Stimulated activated CD4-positive, alpha-beta T cell treated with anti-CD3 and anti-CD28 coated beads, Interleukin-15, amount 100 ng/mL, for 1 hour (primary cell): ENCODE data around the gene FMNL2.

Source experiments
- DNase-seq, 2 donors: peaks; one replicate each; pipeline ENCODE4 v3.0.0-alpha.2; 2020; ENCODE audit warnings: low read depth in 1 of 2, low spot score in 1 of 2

The FMNL2 gene

DNA sequence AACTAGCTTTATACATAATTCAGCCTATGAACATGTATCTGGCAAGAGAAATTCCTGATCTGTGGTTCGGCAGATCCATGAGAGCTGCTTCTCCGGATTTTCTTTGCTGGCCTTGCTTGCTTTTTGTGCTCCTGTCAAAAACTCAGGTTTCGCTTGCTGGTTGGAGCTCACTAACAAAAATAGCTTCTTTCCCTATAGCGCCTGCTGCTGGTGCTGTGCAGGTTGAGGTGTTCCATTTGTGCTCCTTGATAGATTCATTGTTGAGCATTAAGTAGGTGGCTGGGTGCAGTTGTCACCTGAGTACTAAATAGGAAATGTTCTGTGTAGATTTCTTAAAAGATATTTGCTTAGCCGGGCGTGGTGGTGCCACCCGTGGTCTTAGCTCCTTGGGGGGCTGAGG lies 234.2 kb downstream of the FMNL2 start:
- no peak for DNase-seq

GRCh38 chr2:152571048-152571766 lies 236.2 kb downstream of the FMNL2 start:
- no peak for DNase-seq

- DNase-seq = no peak
Observed at GRCh38 chr2:152572031-152572430, 237.1 kb downstream of the FMNL2 start.

- DNase-seq = no peak
Observed at GRCh38 chr2:152573168-152573567, 238.2 kb downstream of the FMNL2 start.

GRCh38 chr2:152577579-152577978 lies 242.6 kb downstream of the FMNL2 start:
- no peak for DNase-seq

DNA sequence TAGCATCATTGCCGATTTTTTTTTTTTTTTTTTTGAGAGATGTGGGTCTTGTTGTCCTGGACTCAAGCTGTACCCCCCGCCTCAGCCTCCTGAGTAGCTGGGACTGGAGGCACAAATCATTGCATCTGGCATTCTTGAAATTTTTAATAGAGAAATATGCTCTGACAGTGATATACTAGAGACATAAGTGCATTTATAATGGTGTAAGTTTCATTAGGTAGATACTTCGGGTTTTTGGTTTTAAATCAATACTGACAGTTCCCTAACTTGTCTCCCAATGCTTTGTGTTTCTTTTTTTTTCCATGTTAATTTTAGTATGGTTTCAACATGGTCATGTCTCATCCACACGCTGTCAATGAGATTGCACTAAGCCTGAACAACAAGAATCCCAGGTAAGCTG lies 243.6 kb downstream of the FMNL2 start:
- no peak for DNase-seq

DNA sequence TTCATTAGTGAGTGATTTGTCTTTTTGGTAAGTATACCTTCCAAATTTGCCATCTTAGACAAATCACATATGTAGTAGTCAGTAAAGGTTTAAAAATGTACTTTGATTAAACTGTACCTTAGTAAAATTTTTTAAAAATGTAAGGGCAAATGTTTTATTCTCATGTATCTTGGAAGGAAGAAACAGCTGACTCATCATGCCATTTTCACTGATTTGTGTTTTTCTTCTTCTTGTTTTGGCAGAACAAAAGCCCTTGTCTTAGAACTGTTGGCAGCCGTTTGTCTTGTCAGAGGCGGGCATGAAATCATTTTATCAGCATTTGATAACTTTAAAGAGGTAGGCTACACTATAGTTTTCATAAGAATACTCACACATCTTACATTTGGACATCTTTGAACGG lies 245.7 kb downstream of the FMNL2 start:
- no peak for DNase-seq

GRCh38 chr2:152581360-152581759 lies 246.4 kb downstream of the FMNL2 start:
- no peak for DNase-seq

GRCh38 chr2:152582081-152582480 lies 247.1 kb downstream of the FMNL2 start:
- no peak for DNase-seq

GRCh38 chr2:152583512-152584229 lies 248.7 kb downstream of the FMNL2 start:
- no peak for DNase-seq

DNA sequence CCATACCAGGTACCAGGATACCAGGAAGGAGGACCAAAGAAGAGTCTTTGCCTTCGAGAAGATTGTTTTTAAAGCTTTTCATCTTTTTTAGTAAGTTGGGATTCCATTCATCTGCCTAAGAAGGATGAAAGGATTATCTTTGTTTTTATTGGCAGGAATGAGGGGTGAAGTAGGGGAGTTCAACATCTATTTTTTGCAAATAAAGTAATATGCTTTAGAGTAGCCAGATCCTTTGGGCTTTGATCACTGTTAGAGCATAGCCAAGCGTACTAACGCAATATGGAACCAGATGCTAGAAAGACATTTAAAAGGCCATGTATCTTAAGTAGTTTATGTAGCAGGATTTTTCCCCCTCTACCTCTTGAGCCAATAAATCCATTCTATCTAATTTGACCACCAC lies 249.3 kb downstream of the FMNL2 start:
- no peak for DNase-seq

DNA sequence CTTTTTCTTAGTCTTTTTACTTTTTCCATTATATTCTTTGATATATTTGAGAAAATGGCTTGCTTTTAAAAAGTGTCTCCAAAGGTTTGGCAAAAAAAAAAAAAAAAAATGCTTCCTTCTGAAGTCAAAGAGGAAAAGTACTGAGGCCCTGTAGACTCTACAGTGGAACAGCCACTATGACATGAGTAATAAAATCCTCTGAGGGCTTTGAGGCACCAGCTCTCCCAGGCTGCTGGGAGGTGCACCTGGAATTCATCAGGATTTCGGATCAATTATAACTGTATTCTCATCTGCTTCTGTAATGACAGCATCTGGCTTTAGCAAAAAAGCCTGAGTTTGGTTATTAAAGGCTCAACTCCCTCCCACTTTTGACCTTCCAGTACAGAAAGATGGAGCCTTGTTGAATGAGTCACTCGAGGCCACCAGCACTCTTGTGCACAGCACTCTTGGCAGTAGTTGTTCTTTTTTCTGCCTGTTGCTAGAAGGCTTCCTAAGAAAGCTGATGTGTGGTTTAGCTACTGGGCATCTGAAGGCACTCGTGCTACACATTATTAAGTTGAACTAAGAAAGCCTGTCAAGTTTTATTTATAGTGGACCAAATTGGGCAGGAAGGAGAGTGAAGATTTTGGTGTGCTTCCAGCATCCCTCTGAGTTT lies 251.0 kb downstream of the FMNL2 start:
- no peak for DNase-seq

- DNase-seq = no peak
Observed at GRCh38 chr2:152587187-152587947, 252.4 kb downstream of the FMNL2 start.

- DNase-seq = no peak
Observed at GRCh38 chr2:152588998-152589397, 254.0 kb downstream of the FMNL2 start.

GRCh38 chr2:152594022-152594766 lies 259.2 kb downstream of the FMNL2 start:
- no peak for DNase-seq

DNA sequence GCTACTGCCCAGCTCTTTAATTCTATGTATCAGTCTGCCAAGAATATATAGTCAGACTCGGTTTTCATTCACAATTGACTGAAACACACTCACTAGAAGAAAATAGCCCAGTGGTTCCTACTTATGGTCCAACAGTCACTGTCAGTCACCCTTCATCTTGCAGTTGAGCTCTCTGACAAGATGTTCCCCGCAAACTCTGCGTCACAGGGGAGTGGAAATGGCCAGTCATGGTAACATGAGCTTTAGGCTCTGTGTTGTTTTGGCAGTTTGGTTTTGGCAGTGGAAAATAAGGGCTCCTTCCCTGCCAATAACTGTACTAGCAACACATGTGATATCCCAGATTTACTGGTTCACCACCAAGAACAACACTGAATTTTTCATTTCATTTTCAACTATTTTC lies 259.8 kb downstream of the FMNL2 start:
- DNase-seq = no peak

DNA sequence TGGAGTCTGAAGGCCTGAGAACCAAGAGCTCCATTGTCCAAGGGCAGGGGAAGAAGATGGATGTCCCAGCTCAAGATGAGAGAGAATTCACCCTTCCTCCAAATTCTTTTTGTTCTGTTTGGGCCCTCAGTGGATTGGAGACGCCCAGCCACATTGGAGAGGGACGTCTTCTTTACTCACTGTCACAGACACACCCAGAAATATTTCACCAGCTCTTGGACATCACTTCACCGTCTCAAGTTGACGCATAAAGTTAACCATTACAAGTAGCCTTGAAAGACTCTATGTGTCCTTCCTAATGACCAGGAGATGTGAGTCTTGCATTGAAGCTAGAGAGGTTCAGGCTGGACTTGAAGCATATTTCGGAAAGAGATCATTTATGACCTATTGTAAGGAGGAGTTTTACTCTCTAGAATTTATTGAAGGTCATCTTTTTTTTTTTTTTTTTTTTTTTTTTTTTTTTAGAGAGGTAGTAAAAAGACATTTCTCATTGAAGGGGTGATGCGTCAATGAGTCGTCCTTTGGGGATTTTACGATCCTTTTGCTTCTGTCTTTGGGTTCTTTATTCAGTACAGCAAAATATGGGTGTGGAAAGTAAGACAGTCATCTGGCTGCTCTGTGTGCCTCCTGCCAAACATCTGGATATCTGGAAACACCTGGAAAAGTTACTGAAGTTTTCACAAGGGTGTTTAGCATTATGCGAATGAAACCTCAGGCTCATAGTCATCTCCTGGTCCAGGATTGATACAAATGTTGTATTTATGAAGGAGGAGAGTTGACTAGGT lies 264.2 kb downstream of the FMNL2 start:
- no peak for DNase-seq

- DNase-seq = no peak
Observed at GRCh38 chr2:152600051-152600657, 265.2 kb downstream of the FMNL2 start.

- DNase-seq = no peak
Observed at GRCh38 chr2:152600697-152601096, 265.7 kb downstream of the FMNL2 start.

DNA sequence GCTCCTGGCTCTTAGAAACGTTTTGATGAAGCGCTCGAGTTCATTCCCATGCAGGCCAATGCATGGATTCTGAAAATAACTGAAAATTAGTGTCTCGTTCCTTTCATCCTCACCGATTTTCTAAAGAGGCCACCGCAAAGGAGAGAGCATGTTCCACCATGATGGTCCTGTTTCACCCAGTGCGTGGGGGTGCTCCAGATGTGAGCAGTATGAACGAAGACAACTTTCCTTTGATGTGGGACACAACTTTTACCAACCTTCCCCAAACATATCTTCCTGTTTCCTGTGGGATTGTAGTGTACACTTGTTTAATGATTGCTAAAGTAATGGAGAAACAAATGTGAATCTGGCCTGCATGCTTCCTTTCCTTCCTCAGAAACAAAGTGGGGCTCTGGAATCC lies 267.8 kb downstream of the FMNL2 start:
- DNase-seq = no peak
